Suppressor macrophage treated with lipopolysaccharide for 4 hours (primary cell): ENCODE measurements around the gene RNLS.

Experiments
- DNase-seq: peaks from one replicate; pipeline ENCODE4 v3.0.0-alpha.2; 2020

Gene RNLS

DNA sequence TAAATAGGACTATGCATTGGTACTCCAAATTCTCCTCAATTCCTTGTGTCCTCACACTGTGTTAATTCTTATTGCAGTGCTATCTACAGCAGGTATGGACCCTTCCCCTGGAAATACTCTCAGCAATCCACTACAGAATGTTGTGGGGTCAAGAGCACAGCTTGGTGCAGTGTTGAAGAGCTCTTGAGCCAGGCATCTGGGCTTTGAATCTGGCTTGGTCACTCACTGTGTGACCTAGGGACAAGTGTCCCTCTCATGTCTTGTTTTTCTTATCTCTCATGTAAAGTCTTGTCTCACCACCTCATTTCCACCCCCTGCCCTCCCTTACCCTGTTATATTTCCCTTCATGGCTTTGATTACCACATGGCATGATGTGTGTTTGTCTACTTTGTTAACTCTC is 159.4 kb downstream of the RNLS start:
- DNase-seq = no peak

GRCh38 chr10:88421590-88421989 is 161.5 kb downstream of the RNLS start:
- no peak for DNase-seq

GRCh38 chr10:88418871-88419270 is 164.2 kb downstream of the RNLS start:
- no peak for DNase-seq

DNA sequence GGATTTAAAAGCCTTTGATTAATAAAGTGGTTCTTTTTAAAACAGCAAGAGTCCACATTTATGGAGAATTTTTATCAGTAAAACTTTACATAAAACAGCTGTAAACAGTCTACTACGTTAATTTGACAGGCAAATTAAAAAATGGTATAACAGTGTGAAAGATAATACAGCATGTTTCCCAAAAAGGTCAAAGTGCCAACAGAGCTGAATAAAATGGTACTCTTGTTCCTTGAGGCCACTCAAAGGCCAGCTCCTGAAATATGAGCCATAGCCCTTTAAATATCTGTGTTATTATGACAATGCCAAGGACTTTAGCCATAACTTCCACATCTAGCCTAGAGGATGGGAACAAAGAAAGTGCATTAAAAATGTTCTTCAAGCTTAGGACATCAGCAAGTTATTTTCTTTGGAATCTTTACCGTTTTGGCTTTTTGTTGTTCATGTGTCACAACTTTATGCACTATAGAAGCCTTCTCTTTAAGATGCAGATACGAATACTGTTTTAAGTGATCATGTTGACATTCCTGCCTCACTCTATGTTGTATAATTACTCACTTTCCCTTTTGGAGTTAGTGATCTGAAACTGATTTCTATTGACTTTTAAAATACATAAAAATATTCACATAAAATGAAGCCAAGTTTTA is 165.6 kb downstream of the RNLS start:
- DNase-seq = no peak

- no peak for DNase-seq
Observed at GRCh38 chr10:88416801-88417200, 166.3 kb downstream of the RNLS start.

DNA sequence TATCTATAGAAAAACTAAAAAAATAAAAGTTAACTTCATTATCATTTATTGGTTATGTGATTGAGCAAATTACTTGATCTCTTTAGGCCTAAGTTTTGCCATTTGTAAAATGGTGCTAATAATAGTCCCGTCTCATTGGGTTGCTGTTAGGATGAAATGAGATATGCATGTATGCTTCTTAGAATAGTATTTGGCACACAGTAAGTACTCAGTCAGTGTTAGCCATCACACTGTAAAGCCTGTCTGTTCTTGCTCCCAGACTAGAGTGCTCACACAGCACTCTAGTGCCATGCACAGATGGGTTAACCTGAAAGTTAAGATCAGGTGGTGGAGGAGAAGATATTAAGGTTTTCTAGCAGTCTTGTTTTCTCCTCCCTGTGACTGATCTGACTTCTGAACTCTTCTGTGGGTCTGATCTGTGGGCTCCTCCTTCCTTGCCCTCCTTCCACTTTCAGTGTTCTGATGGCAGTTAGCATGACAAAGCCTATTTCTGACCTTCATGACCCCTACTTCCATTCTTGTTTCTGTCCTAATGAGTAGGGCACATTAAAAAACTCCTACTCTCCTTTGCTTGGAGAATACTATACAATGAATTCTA is 167.5 kb downstream of the RNLS start:
- no peak for DNase-seq

DNA sequence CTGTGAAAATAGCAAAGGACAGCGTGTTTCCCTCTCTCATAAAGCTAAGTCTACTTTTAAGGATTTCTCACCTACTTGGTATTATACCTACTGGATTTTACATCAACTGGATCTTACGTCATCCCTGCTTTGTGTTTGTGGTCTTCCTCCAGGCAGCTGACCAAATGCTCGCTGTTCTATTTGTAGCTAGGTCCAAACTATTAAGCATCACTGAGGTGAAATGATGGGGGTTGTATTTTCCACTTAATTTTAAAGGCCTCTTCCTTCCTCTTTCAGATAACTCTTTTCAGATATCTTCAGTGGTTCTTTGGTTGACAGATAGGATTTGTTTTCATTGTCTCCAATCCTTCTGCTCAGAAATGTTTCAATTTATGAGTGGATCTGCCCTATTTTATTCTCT is 169.7 kb downstream of the RNLS start:
- DNase-seq = no peak

DNA sequence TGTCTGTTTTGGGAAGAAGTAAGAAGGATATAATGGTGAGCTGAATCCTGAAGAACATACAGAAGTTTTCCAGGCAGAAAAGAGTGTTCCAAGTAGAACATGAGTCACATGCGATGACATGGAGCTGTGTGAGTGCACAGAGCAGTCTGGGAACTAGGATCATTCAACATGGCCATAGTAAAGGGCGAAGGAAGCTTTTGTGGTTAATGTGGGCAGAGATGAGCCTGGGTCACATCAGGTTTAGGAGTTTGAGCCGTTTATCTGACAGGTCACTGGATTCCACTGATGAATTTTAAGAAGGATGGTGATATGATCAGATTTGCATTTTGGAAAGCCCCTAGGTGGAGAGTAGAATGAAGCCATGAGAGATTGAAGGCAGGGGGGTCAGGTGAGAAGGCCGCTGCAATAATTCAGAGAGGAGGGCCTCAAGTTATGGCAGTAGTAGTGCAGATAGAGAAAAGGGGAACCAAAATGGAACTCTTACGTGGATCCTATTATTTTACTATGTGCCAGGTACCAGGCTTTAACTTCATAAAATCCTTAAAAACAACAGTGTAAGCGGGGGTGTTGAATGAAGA is 171.3 kb downstream of the RNLS start:
- no peak for DNase-seq

GRCh38 chr10:88409824-88410223 is 173.3 kb downstream of the RNLS start:
- no peak for DNase-seq

DNA sequence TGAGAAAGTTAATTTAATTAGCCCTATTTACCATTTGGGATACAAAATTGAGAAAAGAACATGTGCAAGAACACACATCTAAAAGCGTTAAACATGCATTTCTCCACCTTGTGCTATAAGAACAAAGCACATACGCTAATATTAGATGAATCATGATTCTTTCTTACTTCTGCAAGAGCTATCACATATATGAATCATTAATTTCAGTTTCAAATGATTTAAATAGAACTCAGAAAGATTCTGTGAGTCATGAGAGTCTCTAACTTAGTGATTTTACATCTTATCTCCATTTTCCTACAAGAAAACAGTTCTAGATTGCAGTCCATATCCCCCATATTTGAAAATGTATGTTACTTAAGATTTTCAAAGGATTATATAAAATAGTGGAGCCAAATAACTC is 173.9 kb downstream of the RNLS start:
- peak; percentile 64 for DNase-seq

DNA sequence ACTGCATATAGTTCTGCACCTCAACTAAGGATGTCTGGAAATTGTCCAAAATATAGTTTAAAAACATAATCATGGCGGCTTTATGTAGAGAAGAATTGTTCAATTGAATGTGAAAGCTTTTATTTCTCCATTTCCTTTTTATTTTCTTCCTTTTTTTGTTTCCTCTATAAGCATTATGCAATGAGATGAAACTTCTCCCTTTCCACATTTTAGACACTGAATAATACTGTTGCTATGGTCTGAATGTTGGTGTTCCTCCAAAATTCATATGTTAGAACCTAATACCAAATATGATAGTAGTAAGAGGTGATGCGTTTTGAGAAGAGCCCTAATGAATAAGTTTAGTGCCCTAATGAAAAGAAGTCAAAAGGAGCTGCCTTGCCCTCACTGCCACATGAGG is 175.0 kb downstream of the RNLS start:
- peak; percentile 36 for DNase-seq

DNA sequence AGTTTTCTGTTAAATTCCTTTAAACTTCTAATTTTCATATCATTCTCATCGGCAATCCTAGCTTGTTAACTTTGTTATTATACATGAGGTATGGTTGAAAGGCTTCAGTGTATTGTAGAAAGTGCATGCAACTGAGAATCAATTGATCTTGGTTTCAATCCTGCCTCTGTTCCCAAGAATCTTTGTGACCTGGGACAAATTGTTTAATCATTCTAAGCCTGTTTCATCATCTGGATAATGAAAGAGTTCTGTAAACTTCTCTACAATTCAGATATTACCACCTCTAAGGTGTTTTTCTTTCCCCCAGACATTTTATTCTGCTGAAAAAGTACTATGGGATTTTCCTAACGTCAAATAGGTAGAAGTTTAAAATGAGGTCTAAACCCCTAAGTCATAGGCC is 179.0 kb downstream of the RNLS start:
- DNase-seq = no peak

DNA sequence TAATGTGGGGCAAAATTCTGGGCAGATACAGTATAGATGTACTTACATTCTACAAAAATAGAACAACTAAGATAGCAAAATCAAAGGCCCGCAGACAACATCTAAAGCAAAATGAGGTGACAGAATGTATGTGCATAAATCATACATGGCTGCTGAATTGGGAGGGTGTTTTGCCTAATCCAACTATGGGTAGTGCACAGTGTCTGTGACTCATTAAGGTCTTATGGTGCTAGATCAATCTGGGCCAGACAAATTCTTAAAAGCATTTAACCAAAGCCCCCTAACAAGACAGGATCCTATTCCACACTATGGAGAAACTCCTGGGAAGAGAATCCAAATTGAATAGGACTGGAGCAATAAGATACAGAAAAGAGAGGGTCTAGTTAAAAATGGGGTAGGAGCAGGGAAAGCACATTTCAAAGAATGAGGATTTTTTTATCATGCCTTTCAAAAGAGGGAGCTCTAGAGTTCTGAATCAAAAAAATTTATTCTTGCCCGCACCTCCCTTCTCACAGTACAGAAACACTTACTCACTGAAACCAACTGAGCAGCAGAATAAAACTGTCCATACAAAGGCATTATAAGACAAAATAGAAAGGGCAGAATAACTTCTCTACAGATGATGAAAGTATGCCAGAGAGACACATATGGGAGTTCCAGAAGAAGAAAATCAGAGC is 181.3 kb downstream of the RNLS start:
- DNase-seq = no peak

DNA sequence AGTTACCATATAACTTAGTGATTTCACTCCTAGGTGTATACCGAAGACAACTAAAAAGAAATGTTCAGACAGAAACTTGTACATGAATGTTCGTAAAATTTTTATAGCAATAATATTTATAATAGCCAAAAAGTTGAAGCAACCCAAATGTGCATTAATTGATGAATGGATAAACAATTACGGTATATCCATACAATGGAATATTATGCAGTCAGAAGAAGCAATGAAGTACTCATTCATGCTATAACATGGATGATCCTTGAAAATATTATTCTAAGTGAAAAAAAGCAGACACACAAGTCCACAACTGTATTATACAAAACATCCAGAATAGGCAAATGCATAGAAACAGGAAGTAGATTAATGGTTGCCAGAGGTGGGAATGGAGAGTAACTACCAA is 183.9 kb downstream of the RNLS start:
- DNase-seq = no peak

DNA sequence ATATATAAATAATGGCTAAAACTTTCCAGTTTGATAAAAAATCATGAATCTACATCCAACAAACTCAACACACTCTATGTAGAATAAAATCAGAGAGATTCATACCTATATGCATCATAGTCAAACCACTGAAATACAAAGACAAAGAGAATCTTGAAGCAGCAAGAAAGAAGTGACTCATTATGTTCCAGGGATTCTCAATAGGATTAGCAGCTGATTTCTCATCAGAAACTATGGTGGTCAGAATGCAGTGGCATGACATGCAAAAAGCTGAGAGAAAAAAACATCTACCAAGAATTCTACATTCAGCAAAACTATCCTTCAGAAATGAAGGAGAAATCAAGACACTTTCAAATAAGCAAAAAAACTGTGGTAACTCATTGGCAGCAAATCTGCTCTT is 187.4 kb downstream of the RNLS start:
- DNase-seq = no peak

GRCh38 chr10:88392222-88392621 is 190.9 kb downstream of the RNLS start:
- DNase-seq = no peak

GRCh38 chr10:88390041-88390440 is 193.1 kb downstream of the RNLS start:
- DNase-seq = no peak

DNA sequence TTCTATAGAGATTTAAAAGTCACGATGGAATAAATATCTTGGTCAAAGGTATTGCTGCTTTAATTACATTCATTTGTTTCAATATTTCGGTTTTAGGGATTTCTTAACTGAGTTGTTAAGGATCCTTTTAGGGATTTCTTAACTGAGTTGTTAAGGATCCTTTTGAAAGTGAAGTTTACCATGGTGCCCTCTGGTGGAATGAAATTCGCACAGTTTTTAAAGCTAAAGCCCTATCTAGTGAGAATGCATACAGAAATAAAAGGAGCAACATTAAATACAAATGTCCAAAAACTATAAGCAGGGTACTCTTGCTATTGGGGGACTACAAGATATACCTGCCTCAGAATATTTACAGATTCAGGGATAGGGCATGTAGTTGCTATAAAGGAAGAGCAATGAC is 193.7 kb downstream of the RNLS start:
- peak; percentile 72 for DNase-seq

DNA sequence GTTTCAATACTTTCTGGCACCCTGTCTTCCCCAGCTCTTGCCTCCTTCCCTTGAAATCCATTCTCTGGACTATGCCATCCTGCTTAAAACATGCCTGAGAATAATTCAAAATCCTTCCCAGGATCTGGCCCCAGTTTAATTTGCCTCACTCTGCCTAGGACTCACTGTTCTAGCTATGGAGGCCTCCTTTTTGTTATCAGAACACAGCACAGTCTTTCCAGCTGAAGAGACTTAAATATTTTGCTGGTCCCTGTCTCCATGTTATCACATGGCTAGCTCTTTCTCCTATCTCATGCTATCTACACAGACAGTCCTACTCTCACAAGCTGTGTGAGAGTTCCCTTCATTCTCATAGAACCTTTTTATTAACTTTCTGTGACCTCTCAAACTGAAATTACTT is 194.8 kb downstream of the RNLS start:
- no peak for DNase-seq

DNA sequence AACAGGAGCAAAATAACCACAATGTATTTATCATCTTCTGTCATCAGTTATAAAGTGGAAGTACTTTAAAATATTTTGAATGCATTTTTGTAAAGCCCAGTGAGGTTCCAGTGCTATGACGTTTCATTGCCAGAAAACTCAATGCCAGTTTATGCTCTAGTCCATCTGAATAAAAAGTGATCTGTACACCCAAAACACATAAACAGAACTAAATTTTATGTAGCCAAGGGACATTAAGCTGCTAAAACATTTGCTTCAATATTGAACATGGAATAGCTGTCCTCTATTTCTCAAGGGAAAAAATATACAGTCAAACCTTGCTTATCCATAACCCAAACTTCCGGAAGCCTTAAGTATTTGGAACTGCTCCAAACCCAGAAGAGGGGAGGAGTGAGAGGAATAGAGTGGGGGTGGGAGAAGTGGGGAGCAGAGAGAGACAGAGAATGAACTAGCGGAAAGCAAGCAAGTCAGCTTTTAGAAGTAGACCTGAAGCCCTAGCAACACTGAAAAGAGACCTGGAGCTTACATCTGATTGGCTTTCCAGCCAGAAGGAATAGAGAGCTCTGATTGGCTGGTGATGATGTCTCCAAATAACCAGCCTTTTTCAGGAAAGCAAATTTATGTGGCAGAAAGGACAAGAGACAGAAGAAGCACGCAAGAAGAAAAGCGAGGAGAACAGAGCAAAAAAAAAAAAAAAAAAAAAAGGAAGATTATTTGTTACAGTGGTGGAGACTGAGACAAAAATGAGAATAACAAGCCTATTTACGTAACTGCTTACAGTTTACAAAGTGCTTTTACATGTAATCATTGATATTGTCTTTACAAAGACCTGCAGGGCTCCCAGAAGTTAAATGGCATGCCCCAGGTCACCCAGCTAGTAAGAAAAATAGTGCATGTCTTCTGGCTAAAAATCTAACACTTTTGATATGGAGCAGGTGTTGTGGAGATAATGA is 196.0 kb downstream of the RNLS start:
- DNase-seq = no peak

GRCh38 chr10:88386204-88386788 is 196.8 kb downstream of the RNLS start:
- DNase-seq = no peak

- no peak for DNase-seq
Observed at GRCh38 chr10:88385601-88386203, 197.4 kb downstream of the RNLS start.
